Measurements from ENCODE around the gene HOXD10. TPM values are rescaled to one million over a fixed set of nuclear protein-coding genes. Genes with fewer than 3 reads are reported as not detected.
A peak's percentile ranks its signal among the peaks of the same experiment; 100 is the strongest.

HOXD10 gene
- total and polyA plus RNA-seq, 9 donors, result 0.38 to 8.1 (median 1.1) TPM

DNA sequence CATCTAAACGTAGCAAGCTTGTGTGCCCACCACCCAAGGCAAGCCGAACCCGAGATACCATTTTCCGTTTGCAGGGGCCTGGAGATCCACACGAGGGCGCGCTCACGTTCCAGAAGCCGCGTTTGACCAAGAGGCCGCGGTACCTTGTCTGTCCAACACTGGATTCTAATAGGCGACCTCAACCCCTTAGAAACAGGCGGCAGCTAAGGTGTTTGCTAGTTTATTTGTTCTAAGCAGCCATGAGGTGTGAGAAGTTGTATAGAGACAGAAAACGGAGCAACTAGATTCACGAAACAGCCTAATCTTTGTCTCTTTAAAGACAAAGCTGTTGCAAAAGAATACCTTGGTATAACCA is 5.3 kb upstream of the HOXD10 start:
- peaks cover 5% of the 10 kb centered on the region for H3K4me1 ChIP-seq (ENCODE audit: insufficient read depth)
- H3K27ac ChIP-seq, result no peak overlapping the region
- DNase-seq, result peak in 3 of 5 donors; percentile 39 to 69 (median 51)
- peaks cover 6% of the 10 kb centered on the region for H3K27me3 ChIP-seq
- H3K9me3 ChIP-seq, result no peaks in the 10 kb centered on the region
- peak overlapping the region; percentile 29 for H3K4me3 ChIP-seq
- WGBS, 3 donors, result 3 to 16% (median 9%) methylated on average over 16 of the region's 16 CpGs
- H3K36me3 ChIP-seq, result no peaks in the 10 kb centered on the region
- intact Hi-C loops (cut with DNase I), result no loop called here
- TF ChIP-seq EP300 (IDR thresholded peaks at IDR 0.05), result no peak
- no peak for TF ChIP-seq POLR2A (IDR thresholded peaks at IDR 0.05)
- TF ChIP-seq, protein P1, sequence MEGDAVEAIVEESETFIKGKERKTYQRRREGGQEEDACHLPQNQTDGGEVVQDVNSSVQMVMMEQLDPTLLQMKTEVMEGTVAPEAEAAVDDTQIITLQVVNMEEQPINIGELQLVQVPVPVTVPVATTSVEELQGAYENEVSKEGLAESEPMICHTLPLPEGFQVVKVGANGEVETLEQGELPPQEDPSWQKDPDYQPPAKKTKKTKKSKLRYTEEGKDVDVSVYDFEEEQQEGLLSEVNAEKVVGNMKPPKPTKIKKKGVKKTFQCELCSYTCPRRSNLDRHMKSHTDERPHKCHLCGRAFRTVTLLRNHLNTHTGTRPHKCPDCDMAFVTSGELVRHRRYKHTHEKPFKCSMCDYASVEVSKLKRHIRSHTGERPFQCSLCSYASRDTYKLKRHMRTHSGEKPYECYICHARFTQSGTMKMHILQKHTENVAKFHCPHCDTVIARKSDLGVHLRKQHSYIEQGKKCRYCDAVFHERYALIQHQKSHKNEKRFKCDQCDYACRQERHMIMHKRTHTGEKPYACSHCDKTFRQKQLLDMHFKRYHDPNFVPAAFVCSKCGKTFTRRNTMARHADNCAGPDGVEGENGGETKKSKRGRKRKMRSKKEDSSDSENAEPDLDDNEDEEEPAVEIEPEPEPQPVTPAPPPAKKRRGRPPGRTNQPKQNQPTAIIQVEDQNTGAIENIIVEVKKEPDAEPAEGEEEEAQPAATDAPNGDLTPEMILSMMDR (IDR thresholded peaks at IDR 0.05), result no peak

DNA sequence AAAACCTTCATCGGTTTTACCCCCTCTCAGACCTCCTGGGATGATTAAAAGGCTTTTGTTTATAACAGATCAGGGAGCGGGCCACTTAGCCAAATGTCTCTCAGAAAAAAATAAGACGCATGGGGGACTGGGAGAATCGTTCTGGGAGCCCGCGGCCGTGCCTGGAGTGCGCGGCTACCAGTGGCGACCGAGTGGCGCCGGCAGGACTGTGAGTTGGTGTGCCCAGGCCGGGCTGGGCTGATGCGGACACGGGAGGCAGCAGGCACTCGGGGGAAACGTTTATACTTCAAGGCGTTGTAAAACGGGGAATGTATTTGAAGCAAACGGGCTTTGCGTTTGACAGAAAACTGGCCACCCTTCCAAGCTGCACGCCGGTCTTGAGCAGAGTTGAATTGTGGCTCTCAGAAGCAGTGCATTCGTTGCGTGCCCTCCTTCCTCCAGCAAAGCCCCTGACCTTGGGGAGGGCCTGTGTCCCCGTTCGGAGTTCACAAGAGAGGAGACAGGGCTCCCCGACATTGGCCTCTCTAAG is 4.7 kb upstream of the HOXD10 start:
- 28 to 49% (median 31%) methylated on average over 29 of the region's 29 CpGs for WGBS, 3 donors
- H3K27me3 ChIP-seq, result peaks cover 6% of the 10 kb centered on the region
- H3K9me3 ChIP-seq, result no peaks in the 10 kb centered on the region
- peak in 1 of 5 donors; percentile 10 for DNase-seq
- peak overlapping the region; percentile 29 for H3K4me3 ChIP-seq
- intact Hi-C loops (cut with DNase I), result no loop called here
- H3K36me3 ChIP-seq, result no peaks in the 10 kb centered on the region
- peaks cover 5% of the 10 kb centered on the region for H3K4me1 ChIP-seq (ENCODE audit: insufficient read depth)
- H3K27ac ChIP-seq, result no peak overlapping the region
- TF ChIP-seq, protein P1 (IDR thresholded peaks at IDR 0.05), result no peak
- no peak for TF ChIP-seq POLR2A (IDR thresholded peaks at IDR 0.05)
- no peak for TF ChIP-seq EP300 (IDR thresholded peaks at IDR 0.05)

DNA sequence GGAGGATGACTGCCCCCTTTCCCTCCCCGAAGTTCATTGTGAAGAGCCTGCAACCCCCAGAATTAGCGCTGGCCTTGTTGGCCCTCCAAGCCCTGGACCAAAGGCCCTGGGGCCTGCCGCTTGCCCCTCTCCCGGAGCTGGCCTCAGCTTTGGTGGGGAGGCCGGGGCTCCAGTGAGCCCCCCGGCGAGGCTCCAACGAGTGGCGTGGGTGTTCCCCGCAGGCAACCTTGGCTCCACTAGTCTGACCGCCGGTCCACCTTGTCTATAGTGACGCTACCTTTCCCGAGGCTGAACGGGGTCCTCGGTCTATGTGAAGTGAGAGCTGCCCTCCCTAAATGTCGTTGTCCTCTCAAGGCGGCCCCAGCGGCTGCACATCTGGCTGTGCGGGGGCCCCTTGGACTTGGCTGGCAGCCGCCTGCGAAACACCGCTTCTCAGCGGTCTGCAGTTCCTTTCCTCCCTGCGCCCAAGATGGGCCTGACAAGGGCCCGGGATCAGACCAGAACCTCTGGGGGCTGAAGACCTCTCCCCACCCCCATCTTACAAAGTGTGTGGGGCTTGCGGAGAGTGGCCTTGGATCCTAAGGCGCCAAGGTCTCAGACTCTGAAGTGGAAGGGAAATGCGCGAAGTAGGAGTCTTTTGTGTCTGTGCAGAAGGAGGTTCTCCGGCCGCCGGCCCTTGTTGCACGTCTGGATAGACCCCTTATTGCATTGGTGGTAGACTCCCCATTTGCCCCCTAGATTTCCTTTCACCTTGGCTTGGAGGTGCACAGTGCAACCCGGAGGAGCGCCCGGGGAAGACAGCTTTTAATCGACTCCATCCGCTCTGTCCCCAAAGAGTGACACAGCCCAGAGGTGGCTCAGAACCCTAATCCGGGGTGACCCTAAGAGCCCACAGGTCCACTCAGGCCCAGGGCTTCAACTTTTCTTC is 3.9 kb upstream of the HOXD10 start:
- DNase-seq, result peak in 1 of 5 donors; percentile 14
- Histone ChIP-seq H3K27me3 (peaks cover 6% of the 10 kb centered on the region), H3K36me3 (no peaks in the 10 kb centered on the region), H3K4me3 (peak overlapping the region; percentile 29), H3K9me3 (no peaks in the 10 kb centered on the region), H3K4me1 (ENCODE audit: insufficient read depth) (peaks cover 3% of the 10 kb centered on the region), H3K27ac (no peak overlapping the region)
- 49 to 53% (median 51%) methylated on average over 38 to 40 of the region's 40 CpGs for whole genome bisulfite sequencing, 3 donors
- TF ChIP-seq, protein P1 (IDR thresholded peaks at IDR 0.05), result no peak
- TF ChIP-seq POLR2A (IDR thresholded peaks at IDR 0.05), result no peak
- no peak for TF ChIP-seq EP300 (IDR thresholded peaks at IDR 0.05)
- intact Hi-C loops (cut with DNase I), result no loop called here

DNA sequence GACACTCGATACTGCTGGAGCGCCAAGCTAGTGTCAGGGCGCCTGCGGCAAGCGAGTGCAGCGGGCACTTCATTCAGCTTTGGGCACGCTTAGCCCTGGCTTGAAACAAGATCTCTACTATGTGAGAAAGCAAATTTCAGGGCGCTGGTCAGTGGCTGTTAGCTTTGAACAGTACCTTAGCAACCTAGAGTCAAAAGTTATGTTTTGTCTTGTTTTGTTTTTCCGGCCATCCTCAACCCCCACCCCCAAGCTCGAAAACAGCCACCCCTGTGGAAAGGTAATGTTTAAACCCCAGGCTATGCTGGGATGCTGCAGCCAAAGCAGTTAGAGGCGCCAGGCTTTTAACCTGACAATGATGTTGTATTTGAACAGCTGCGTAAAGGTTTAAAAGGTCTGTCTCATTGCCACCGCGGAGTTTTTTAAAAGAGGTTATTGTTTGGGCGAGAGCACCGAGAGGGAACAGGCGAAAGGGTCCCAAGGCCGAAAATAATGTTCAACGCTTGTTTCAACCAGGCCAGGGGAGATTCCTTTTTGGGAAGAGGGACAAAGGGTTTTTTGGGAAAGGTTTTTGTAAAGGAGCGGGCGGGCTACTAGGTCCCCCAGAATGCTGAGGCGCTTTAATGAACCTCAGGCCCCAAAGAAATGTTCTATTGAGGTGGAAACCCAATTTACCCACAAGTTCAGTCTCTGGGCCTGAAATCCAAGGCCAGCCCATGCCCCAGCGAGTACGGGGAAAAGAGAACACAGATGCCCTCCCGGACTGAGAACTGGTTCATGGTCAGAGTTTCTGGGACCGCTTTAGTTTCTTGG is 2.3 kb upstream of the HOXD10 start:
- Histone ChIP-seq H3K4me1 (ENCODE audit: insufficient read depth) (no peaks in the 10 kb centered on the region), H3K27me3 (peaks cover 6% of the 10 kb centered on the region)

More for the DNA sequence above, 2.3 kb upstream of the HOXD10 start:
- Histone ChIP-seq H3K9me3 (no peaks in the 10 kb centered on the region), H3K36me3 (no peaks in the 10 kb centered on the region), H3K4me3 (peak overlapping the region; percentile 33), H3K27ac (no peak overlapping the region)
- TF ChIP-seq, protein P1 (IDR thresholded peaks at IDR 0.05), result no peak
- TF ChIP-seq EP300 (IDR thresholded peaks at IDR 0.05) (no peak), POLR2A (IDR thresholded peaks at IDR 0.05) (no peak)
- DNase-seq, result no peak
- intact Hi-C loops (cut with DNase I), result no loop called here
- WGBS, 3 donors, result 57 to 86% (median 83%) methylated on average over 26 of the region's 26 CpGs

Measured in ovary (tissue), 9 donors.